COLO829 (cell line): Measurements from ENCODE around the gene BCAS1.

Experiments used
- DNase-seq: peaks from one replicate; pipeline ENCODE4 v3.0.0; 2012; ENCODE audit warnings: low spot score

Gene BCAS1

DNA sequence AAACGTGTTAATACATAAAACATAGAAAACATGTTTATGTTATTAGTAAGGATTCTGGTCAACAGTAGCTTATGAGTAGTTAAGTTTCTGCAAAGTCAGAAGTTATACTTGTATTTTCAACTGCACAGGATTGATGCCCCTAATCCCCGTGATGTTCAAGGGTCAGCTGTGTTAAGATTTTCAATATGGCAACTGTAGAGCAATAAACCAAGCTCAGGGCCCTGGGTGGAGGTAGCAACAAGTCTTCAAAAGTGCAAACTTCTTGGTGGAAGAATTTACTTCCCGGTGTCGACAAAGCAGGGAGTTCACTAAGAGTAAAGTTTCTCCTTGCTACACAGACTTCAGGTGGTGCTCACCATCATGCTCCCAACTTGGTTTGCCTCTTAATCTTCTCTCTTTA lies 4.1 kb upstream of the BCAS1 start:
- DNase-seq, result no peak

DNA sequence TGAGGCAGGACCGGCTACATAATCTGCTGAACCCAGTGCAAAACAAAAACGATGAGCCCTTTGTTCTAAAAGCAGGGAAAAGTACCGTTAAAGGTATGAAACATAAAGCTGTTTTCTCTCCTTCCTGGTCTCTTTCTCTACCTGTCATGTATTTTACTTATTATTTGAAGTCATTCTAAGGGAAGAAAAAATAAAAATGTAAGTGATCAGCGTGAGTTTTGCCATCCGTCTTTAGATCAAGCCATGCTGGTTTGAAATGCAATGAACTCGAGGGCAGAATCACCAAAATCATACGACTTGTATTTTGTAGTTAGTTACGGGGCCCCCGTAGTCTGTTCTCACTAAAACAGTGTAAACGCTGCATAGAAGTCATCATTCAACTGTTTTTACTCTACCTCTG lies 2.9 kb upstream of the BCAS1 start:
- DNase-seq, result no peak

DNA sequence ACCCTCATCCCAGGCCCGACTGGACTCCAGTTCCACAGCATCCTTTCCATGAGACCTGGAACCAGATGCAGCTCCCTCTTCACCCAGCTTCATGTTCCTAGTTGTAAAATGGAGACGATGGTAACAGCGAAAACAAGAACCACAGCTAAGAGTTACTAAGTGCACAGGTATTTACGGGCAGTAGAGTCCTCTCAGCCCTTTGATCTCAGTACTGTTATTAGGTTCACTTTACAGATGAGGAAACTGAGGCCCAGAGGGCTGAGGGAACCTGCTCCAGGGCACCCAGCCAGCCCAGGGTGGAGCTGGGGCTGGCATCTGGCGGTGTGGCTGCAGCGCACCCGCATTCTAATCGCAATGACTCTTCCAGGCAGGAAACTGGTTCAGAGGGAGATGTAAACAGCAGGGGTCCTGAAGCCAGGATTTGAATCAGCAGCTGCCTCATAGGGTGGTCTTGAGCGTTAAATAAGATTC lies 858 bp downstream of the BCAS1 start:
- no peak for DNase-seq

DNA sequence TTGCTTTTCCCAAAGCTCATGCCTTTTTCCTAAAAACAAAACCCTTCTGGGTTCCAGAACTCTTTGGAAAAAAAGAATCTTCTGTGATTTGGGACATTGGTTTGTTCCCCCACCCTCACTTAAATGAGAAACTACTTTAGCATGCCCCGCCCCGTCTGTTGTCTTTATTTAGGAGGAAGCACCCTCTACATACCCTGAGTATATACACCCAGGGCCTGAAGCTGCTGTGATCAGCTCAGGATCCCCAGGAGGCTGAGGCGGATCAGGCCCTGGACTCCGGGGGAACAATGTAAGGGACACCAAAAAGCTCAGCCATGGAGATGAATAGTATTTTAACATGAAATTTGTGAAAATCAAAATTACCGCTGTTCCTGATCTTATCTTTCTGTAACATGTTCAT lies 1.4 kb downstream of the BCAS1 start:
- no peak for DNase-seq

DNA sequence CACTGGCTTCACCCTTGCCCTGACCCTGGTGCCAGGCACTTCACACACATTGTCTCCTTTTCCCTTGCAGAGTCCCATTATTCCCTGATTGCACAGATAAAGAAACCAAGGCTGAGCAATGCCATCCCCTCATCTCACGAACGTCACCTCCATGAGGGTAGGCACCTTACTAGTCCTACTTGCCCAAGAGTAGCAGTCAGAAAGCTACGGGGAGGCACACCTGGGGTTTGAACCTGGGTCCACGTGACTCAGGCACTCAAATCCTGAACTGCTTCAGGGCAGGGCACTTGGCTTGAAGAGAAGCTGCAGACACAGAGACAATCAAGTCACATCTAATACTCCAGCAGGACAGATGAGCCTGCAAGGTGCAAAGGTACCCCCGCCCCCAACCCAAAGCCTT lies 1.9 kb downstream of the BCAS1 start:
- DNase-seq, result no peak

DNA sequence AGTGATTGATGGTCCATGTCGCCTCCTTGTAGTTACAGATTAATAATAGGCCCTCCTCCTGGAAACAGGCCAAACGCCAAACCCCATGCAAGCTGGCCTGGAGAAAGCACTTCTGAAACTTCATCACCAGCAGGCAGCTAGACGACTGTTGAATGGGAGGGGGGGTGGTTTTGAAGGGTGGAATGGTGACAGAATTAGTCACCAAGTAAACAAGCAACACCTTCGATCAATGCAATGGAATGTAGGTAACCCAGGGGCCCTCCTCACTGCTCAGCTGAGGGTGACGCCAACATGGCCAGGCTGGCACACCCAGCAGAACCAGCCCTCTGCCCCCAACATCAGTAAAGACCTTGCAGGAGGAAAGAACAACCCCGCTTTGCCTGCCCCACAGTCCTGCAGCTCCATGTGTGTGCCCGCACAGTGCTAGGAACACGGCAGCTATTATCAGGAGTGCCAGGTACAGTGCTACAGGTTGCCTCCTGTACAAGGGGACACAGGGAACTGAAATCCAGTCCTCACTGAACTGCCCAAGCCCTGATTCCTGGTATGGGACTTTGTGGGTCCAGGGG lies 2.7 kb downstream of the BCAS1 start:
- no peak for DNase-seq

DNA sequence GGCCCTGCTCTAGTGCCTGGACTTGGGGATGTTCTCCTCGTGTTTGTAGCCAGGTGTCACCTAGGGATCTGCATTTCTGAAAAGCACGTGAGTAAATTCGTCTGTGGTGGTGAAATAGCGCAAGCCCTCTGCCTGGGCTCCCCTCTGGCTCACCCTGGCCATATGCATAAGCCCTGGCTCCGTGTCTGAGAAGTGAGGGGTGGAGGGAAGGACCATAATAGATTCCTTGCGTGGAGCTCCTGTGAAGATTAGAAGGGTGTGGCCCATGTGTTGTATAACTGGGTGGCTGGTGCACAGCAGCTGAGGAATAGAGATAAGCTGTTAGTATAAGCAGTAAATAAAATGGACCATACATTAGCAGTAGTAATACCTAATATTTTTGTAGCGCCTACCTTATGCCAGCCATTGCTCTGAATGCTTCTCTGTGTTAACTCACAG lies 4.8 kb downstream of the BCAS1 start:
- DNase-seq, result no peak

DNA sequence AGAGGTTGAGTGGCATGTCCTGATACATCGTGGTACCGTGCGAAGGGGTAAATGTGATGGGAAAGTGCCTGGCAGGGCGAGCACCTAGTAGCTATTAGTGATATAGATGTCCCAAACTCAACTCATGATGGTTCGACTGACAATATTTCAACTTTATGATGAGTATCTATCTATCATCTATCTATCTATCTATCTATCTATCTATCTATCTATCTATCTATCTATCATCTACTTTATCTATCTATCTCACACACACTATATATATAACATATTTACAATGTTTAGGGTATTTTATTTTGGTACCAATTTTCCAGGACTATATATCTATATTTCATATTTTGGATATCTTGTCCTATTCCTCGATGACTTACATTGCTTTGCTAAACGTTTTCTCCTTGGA lies 5.5 kb downstream of the BCAS1 start:
- no peak for DNase-seq

DNA sequence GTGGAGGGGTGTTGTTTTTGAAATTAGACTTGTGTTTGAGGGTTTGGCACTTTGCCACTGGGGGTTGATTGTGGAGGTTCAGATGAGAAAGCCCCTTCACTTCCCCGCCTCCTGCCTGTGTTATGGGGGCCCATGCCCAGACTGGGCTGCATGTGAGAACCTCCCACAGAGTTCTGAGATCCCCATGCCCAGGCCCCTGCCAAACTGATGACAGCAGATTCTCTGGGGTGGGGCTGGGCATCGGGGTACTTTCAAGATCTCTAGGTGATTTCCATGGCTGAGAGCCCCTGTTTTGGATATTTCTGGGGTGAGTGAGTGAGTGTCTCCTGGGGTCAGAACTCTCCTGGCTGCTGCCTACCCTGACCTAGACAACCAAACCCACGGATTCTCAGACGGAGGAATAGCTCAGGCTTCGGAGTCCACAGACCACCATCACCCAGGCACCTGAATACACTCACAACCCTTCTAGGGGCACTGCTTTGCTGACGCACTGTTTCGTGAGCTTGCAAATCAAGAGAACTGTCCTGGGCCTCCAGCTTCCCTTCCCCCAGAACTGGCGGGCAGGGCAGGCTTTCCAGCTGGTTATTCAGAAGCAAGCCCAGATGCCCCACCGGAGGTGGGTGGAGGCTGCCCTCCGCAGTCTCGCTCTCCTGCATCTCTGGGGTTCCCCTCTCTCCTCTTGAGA lies 6.3 kb downstream of the BCAS1 start:
- no peak for DNase-seq

DNA sequence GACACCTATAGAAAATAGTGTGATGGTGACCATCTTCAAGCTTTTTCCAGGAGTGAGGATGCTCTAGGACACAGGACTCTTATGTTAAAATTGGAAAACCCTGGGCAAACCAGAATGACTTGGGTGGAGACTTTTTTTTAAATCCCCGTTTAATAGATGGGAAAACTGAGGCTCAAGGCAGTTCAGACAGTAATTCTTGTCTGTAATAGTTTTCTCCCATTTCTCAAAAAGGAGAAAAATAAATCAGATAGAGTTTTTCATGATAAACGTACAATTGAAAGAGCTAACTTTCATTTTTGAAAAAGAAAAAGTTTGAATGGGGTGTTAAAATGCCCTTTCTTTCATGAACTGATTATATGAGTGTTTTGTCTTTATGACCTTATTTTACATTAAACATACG lies 6.8 kb downstream of the BCAS1 start:
- DNase-seq, result no peak

DNA sequence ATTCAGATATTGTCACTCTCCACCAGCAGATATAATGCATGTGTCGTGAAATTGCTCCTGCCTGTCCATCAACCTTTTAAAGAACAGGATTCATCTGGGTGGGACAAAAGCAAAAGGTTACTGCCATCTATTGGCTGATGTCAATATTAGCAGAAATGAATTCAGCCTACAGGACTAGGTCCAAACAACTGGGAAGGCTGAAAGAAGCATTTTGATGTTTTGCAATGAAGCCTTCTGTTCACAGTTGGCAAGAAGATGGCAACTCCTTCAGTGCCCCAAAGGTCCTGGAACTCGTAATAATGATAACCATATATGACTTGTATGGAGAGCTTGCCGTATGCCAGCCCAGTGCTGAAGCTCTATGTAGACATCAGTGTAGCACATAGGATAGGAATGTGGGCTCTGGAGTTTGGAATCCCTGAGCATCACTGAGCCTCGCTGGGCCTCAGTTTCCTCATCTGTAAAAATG lies 7.5 kb downstream of the BCAS1 start:
- peak; percentile 84 for DNase-seq

DNA sequence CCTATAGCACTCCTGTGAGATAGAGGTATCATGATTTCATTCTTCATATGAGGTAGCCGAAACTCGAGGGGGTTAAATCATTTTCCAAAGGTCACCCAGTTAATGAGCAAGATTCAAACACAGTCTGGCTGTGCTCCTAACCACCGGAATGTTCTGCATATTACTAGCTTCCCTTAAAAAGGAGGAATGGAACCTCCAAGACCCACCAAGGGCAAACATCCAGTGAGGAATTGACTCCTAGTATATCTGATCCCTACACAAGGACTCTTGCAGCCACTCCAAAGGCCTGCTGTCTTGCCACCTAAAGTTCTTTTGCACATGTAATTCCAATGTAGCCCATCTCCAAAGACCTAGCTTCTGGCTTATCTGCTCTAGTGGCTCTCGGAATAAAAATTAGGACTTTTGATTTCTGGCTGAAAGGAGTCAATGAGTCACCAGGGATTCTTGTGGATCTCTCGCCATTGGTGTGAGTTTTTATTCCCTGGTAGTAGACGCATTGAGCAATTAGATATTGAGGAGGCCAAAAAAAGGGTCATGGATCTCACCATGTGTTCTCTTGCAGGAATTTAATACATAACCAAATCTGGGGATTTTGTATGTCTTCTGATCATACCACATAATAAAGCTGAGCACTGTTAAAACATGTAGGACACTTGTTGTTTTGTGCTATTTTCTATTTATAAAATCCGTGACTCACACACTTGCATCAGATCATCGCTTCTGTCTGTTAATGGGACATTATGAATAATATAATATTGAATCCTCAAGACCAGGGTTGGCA lies 9.1 kb downstream of the BCAS1 start:
- peak; percentile 71 for DNase-seq

DNA sequence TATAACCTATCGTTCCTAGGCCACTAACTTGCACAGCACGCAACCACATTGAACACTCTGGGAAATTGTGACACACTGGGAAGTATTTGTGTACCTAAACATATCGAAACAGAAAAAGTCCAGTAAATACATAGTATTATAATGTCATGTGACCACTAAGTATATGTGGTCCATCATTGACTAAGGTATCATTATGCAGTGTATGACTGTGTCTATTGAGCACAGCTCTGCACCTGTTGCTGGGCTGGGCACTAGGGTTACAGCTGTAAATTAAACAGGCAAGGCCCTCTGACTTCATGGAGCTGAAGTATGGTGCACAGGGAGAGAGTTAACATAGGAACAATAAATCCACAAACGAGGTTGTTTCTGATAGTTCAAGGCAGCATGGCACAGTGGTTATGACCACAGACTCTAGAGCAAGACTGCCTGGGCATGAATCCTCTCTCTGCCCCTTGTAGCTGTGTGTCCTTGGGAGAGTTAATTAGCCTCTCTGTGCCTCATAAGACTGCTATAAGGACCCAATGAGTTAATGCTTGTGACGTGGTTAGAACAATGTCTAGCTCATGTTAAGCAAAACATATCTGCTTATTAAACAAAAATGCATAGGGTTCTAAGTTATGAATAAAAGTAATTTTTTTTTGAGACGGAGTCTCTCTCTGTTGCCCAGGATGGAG lies 10.6 kb downstream of the BCAS1 start:
- DNase-seq, result no peak

DNA sequence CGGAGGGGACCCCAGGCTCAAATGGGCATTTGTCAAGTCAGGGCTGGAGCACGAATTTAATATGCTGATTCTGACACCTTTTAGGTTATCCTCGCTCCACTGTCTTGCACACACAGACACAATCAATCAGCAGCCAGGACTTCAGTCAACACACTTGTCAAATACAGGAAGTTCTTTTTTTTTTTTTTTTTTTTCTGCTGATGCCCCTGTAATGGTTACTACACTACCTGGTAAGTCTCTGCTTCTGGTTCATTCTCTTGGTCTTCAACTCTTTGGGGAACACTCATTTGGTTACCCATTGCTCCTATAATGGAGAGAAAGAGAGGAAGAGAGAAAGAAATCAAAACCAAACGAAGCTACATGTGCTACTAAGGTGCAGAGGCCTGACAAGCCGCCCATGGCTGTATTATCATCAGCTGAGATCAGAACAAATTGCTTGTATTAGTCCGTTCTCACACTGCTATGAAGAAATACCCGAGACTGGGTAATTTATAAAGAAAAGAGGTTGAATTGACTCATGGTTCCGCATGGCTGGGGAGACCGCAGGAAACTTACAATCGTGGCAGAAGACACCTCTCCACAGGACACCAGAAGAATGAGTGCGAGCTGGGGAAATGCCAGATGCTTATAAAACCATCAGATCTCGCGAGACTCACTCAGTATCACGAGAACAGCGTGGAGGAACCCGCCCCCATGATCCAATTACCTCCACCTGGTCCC lies 11.8 kb downstream of the BCAS1 start:
- no peak for DNase-seq

DNA sequence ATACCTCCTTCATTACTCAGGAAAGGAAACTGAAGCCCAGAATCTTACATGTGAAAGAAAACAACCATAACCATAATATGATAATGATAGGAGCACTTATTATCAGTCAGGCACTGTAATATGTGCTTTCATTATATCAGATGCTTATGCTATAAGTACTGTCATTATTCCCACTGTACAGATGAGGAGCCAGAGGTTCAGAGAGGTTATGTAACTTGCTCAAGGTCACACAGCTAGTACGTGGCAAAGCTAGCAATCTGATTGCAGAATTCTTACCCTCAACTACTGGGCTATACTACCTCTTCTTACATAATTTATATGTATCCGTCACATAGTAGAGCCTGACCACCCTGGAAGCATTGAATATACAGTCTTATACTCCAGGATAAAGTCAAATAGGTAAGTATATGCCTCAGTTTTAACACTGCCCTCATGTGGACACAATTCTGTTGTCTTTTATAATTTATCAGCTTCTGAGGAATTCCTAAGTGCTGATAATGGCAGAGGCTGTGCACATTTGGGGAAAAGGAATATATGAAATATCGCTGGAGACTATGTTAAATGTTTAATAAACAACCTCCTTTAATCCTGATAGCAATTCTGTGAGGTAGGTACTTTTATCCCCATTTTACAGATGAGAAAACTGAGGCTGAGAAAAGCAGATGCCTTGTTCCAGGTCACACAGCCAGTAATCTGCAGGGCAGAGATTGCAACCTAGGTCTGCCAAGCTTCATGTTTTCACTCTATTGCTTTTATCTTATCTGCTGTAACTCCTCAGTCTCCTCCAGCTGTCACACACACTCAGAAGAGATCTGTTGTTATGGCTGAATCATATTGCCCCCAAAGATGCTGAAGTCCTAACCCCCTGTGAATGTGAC lies 13.4 kb downstream of the BCAS1 start:
- no peak for DNase-seq

DNA sequence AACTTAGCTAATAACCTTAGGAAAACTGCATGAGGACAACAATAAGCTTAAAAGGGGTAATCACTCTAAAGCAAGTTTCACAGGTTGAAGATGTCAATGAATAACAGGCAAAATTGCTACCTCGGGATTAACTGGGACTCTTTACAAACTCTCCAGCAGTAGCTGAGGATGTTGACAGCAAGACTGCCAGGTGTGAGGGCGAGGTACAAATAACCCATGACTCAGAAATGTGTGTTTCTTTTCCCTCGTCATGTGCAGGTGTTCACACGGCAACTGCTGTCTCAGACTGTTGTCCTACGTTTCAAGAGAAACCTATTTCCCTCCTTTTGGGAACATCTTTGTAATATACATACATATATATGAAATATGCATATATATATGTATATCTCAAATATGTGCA lies 15.9 kb downstream of the BCAS1 start:
- DNase-seq, result no peak

DNA sequence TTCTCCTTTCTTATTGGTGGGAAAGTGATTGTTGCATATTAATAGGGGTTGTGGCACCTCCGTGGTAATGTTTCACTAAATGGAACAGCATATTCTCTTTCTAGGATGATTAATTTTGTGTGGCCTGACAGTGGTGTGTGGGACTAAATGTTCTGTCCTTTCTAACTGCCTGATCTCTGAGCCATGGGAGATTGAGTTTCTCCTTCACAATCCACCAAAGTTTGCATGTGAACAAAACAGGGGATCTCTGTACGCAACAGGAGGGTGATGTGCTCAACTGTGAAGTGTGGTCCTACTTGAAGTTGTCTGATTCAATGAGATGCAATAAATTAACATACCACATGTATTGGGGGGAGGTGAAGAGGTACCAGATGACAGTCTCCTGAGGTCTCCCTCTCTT lies 19.3 kb downstream of the BCAS1 start:
- DNase-seq, result no peak

DNA sequence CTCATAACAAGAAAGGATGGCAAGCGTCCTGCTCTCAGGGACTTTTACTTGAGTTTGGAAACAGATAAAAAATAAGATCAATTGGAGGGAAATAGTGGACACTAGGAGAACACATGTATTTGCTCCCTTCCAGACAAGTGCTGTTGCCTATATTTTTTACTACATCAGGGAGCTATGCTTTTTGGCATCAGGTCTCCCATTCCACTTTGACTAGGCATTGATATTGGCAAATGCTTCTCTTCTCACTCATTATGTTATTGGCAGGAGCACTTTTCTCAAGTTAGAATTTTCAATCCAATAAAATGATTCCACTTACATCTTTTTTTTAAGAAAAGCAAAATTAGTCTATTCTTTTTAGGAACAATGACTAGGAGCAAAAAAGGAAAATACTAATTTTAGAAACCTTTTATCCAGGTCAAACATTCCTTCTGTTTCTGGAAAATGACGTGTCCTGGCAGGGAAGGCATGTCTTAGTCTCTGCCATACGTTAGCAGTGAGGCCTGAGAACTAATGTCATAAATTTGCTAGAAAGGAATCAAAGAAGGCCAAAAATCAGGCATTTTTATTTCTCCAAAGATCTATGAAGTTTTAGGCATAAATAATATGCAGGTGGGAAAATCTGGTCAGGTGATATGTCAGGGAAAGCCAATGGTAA lies 21.4 kb downstream of the BCAS1 start:
- DNase-seq, result no peak

DNA sequence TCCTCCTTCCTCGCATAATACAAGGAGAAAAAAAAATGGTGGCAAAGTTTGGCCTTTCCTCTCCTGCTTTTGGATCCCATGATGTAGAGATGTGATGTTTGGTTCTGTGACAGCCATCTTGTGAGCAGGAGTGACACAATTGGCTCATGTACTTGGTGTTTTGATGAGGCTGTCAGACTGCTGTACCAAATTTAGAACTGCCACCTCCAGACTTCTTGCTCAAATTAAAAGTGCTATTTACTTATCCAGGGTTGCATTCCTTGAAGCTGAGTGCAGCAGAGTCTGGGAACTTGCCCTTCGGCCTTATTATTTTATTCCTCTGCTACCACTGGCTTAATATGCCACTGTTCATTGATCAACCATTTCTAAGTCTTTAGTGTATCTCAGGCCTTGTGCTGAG lies 21.9 kb downstream of the BCAS1 start:
- DNase-seq, result no peak

DNA sequence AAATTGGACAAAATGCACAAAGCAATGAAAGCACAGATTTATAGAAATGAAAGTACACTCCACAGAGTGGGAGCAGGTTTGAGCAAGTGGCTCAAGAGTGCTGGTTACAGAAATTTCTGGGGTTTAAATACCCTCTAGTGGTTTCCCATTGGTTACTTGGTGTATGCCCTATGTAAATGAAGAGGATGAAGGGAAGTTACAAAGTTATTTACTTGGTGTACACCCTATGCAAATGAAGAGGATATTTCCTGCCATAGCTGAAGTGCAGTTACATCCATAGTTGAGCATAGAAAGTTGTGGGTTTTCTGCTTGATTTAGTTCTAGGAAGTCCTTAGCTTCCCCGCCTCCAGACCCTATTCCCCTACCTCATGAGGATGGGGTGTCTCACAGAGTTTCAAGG lies 22.7 kb downstream of the BCAS1 start:
- no peak for DNase-seq
